H1 (cell line): ENCODE measurements around the gene MOB2. TPM values are rescaled to one million over a fixed set of nuclear protein-coding genes. Genes with fewer than 3 reads are reported as not detected.
"Not testable (repeated sequence)": the region's sequence is repeated elsewhere in the genome, so short reads cannot be mapped to it uniquely, and the experiment has no call there.

Source experiments
- CTCF ChIA-PET: fragments of 300-600 bp; sonication (Branson Sonifier 250); formaldehyde crosslinking; loops from one replicate; lab custom pipeline; 2021; ENCODE audit not compliant: partially characterized antibody; lab: Charles Lee
- POLR2A ChIA-PET: fragments of 300-600 bp; sonication (Branson Sonifier 250); formaldehyde crosslinking; loops from one replicate; lab custom pipeline; 2021; ENCODE audit warnings: inconsistent platforms; ENCODE audit not compliant: partially characterized antibody; lab: Charles Lee
- DNase-seq, 2 experiments: peaks; one replicate each; pipeline versions ENCODE4 v3.0.0 to v3.0.0-alpha.2; 2010 to 2022; ENCODE audit warnings: low spot score in 2 of 2, low read depth in 1 of 2, mixed read lengths in 1 of 2
- FAIRE-seq: peaks from 2 replicates; lab custom pipeline; 2011; peaks lifted over from hg19 to GRCh38; lab: Jason Lieb, UNC
- H2AFZ ChIP-seq: 2 replicates; pipeline ENCODE4 v1.8.1; 2012; ENCODE audit warnings: low read length, inconsistent platforms
- H2AK5ac ChIP-seq: 2 replicates; pipeline ENCODE4 v1.6.1; 2013; ENCODE audit warnings: low read depth, low read length
- H2BK120ac ChIP-seq: replicated peaks from 2 replicates; pipeline ENCODE3; 2013; ENCODE audit warnings: low read depth, low read length, inconsistent platforms
- H2BK12ac ChIP-seq: 2 replicates; pipeline ENCODE4 v1.6.1; 2013; ENCODE audit warnings: low read depth, low read length
- H2BK15ac ChIP-seq: 2 replicates; pipeline ENCODE4 v1.6.1; 2013; ENCODE audit warnings: low read length
- H2BK20ac ChIP-seq: 2 replicates; pipeline ENCODE4 v1.6.1; 2013; ENCODE audit warnings: low read length
- H2BK5ac ChIP-seq: 2 replicates; pipeline ENCODE4 v1.6.1; 2013; ENCODE audit warnings: low read depth, low read length
- H3K14ac ChIP-seq: 2 replicates; pipeline ENCODE4 v1.6.1; 2013; ENCODE audit warnings: inconsistent platforms; ENCODE audit not compliant: insufficient read length
- H3K18ac ChIP-seq: 2 replicates; pipeline ENCODE4 v1.6.1; 2013; ENCODE audit warnings: low read length; ENCODE audit errors: extremely low read depth
- H3K23ac ChIP-seq: 2 replicates; pipeline ENCODE4 v1.6.1; 2013; ENCODE audit warnings: inconsistent platforms; ENCODE audit not compliant: insufficient read length
- H3K23me2 ChIP-seq: 2 replicates; pipeline ENCODE4 v1.6.1; 2013; ENCODE audit warnings: low read depth, low read length
- H3K27ac ChIP-seq: 2 replicates; pipeline ENCODE4 v1.6.1; 2011; ENCODE audit warnings: low read depth, low read length, inconsistent platforms
- H3K27me3 ChIP-seq, 4 experiments: replicated peaks in 1 of 4; 1 replicate in 1 of 4; 2 replicates in 3 of 4; pipeline versions ENCODE4 v1.6.1 to v1.8.1; 2011 to 2013; ENCODE audit warnings: low read length in 3 of 4, mild to moderate bottlenecking in 3 of 4, inconsistent platforms in 2 of 4, mixed read lengths in 2 of 4, moderate library complexity in 1 of 4; ENCODE audit not compliant: control insufficient read depth in 3 of 4, insufficient read depth in 3 of 4; ENCODE audit errors: extremely low read depth in 1 of 4
- H3K36me3 ChIP-seq, 4 experiments: 2 replicates each; pipeline versions ENCODE4 v1.6.1 to v1.8.1; 2011 to 2013; ENCODE audit warnings: mild to moderate bottlenecking in 4 of 4, low read length in 3 of 4, moderate library complexity in 2 of 4, control low read depth in 1 of 4, inconsistent platforms in 1 of 4; ENCODE audit not compliant: insufficient read depth in 4 of 4, control insufficient read depth in 2 of 4
- H3K4ac ChIP-seq: replicated peaks from 2 replicates; pipeline ENCODE3; 2013; ENCODE audit warnings: low read length, low read depth, mixed read lengths, inconsistent platforms; ENCODE audit not compliant: insufficient read length
- H3K4me1 ChIP-seq, 4 experiments: replicated peaks in 1 of 4; 1 replicate in 1 of 4; 2 replicates in 3 of 4; pipeline versions ENCODE4 v1.6.1 to v1.8.1; 2011 to 2013; ENCODE audit warnings: low read length in 3 of 4, inconsistent platforms in 2 of 4, mixed read lengths in 1 of 4; ENCODE audit not compliant: insufficient read depth in 4 of 4, control insufficient read depth in 3 of 4
- H3K4me2 ChIP-seq, 2 experiments: 2 replicates each; pipeline versions ENCODE4 v1.6.1 to v1.8.1; 2011 to 2013; ENCODE audit warnings: low read depth in 2 of 2, low read length in 2 of 2, control low read depth in 1 of 2, inconsistent platforms in 1 of 2, mild to moderate bottlenecking in 1 of 2; ENCODE audit not compliant: insufficient read depth in 1 of 2
- H3K4me3 ChIP-seq, 4 experiments: fragments of 200-600, 300-600 bp in 1 of 4; sonication (generic), shearing (Covaris generic), sonication (Bioruptor Twin) in 1 of 4; 2 replicates each; pipeline versions ENCODE4 v1.5.1 to v1.8.1; 2011 to 2016; ENCODE audit warnings: low read length in 4 of 4, low read depth in 3 of 4, control low read depth in 2 of 4, inconsistent platforms in 2 of 4, mild to moderate bottlenecking in 2 of 4, mixed read lengths in 1 of 4, moderate library complexity in 1 of 4; ENCODE audit not compliant: insufficient read depth in 2 of 4; ENCODE audit errors: extremely low read depth in 1 of 4
- H3K56ac ChIP-seq: replicated peaks from 2 replicates; pipeline ENCODE3; 2013; ENCODE audit warnings: low read depth, mild to moderate bottlenecking, mixed read lengths, low read length, inconsistent platforms; ENCODE audit not compliant: insufficient read length
- H3K79me1 ChIP-seq: 2 replicates; pipeline ENCODE4 v1.6.1; 2013; ENCODE audit warnings: low read depth, low read length, control low read depth
- H3K79me2 ChIP-seq, 2 experiments: 2 replicates each; pipeline versions ENCODE4 v1.6.1 to v1.8.1; 2012 to 2013; ENCODE audit warnings: low read length in 2 of 2, mild to moderate bottlenecking in 2 of 2, inconsistent platforms in 1 of 2; ENCODE audit not compliant: insufficient read depth in 2 of 2, control insufficient read depth in 1 of 2
- H3K9ac ChIP-seq, 4 experiments: replicated peaks in 1 of 4; 1 replicate in 1 of 4; 2 replicates in 3 of 4; pipeline versions ENCODE4 v1.6.1 to v1.8.1; 2011 to 2013; ENCODE audit warnings: low read depth in 3 of 4, low read length in 3 of 4, control low read depth in 2 of 4, mild to moderate bottlenecking in 2 of 4, moderate library complexity in 2 of 4, inconsistent platforms in 1 of 4; ENCODE audit errors: extremely low read depth in 1 of 4
- H3K9me3 ChIP-seq, 2 experiments: 2 replicates each; pipeline versions ENCODE4 v1.6.1 to v1.8.1; 2012 to 2013; ENCODE audit warnings: mild to moderate bottlenecking in 2 of 2, moderate library complexity in 2 of 2, control low read depth in 1 of 2, inconsistent platforms in 1 of 2, low read depth in 1 of 2, low read length in 1 of 2, mixed read lengths in 1 of 2; ENCODE audit not compliant: insufficient read depth in 2 of 2
- H4K20me1 ChIP-seq, 2 experiments: replicated peaks in 1 of 2; 2 replicates each; pipeline versions ENCODE3 to v1.8.1; 2011 to 2013; ENCODE audit warnings: inconsistent platforms in 2 of 2, low read length in 2 of 2, mild to moderate bottlenecking in 1 of 2; ENCODE audit not compliant: insufficient read depth in 2 of 2, control insufficient read depth in 1 of 2
- H4K5ac ChIP-seq: 2 replicates; pipeline ENCODE4 v1.6.1; 2013; ENCODE audit warnings: low read length, low read depth, mixed read lengths, inconsistent platforms; ENCODE audit not compliant: insufficient read length
- H4K8ac ChIP-seq: 2 replicates; pipeline ENCODE4 v1.8.0; 2013; ENCODE audit warnings: mild to moderate bottlenecking, moderate library complexity, low read length, inconsistent platforms; ENCODE audit not compliant: insufficient read depth; ENCODE audit errors: extremely low read depth
- H4K91ac ChIP-seq: replicated peaks from 2 replicates; pipeline ENCODE3; 2013; ENCODE audit warnings: low read length, mixed read lengths, inconsistent platforms; ENCODE audit not compliant: insufficient read length
- WGBS, 2 experiments: shearing (Covaris generic) in 1 of 2; methylation state at CpG; one replicate each; pipeline versions ENCODE4 v1.1.6 to v1.1.7; 2013 to 2015; ENCODE audit warnings: low lambda C conversion rate in 2 of 2, mixed read lengths in 2 of 2, inconsistent platforms in 1 of 2, low coverage in 1 of 2, missing lambda C conversion rate in 1 of 2; ENCODE audit not compliant: insufficient replicate concordance in 2 of 2, insufficient coverage in 1 of 2, insufficient read length in 1 of 2; ENCODE audit errors: extremely low coverage in 1 of 2, missing lambda C conversion rate in 1 of 2; 5-methylcytosine and 5-hydroxymethylcytosine counted together
- polyA plus RNA-seq, 7 experiments: library from polyadenylated mRNA; depleted of rRNA in 3 of 7; stranded (reverse) in 5 of 7; unstranded in 2 of 7; fragments of >200 nt in 5 of 7; fragments of 200-250 nt in 2 of 7; gene quantifications; 1 replicate in 5 of 7; 2 replicates in 1 of 7; 4 replicates in 1 of 7; pipeline versions ENCODE4 v1.2.1 to v1.2.3, GENCODE V29; 2011 to 2013; ENCODE audit warnings: missing spikeins in 2 of 7, mixed read lengths in 2 of 7
- total RNA-seq: library from RNA; stranded (reverse); fragmentation: NEBNext Ultra II Directional; extraction: Animal tissue kit (Norgen Biotek cat#: 25700); gene quantifications from 2 replicates; pipeline ENCODE4 v1.2.1, GENCODE V29; 2021

The MOB2 gene
- total and polyA plus RNA-seq, 2 of the 8 experiments (the other 6 are each of a cell fraction or from before 2014, with no cell fraction given): 18.6 to 28.2 TPM

DNA sequence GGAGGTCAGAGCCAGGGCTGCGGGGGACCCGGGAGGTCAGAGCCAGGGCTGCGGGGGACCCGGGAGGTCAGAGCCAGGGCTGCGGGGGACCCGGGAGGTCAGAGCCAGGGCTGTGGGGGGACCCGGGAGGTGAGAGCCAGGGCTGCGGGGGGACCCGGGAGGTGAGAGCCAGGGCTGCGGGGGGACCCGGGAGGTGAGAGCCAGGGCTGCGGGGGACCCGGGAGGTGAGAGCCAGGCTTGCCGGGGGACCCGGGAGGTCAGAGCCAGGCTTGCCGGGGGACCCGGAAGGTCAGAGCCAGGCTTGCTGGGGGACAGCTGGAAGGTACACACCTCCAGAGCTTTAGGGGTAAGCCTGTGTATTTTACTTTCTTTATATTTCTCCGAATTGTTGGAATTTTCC, 23.8 kb upstream of the MOB2 start:
- Histone ChIP-seq H3K79me2 (peaks cover 0 to 24% of the 10 kb centered on the region in 2 experiments; a peak in 1 of 4 replicates), H4K20me1 (peaks cover 2 to 18% of the 10 kb centered on the region in 2 experiments)
- not testable (repeated sequence) for H3K4ac ChIP-seq

More for the DNA sequence above, 23.8 kb upstream of the MOB2 start:
- H3K27ac ChIP-seq, H2BK120ac ChIP-seq, H2BK12ac ChIP-seq, H4K5ac ChIP-seq, H3K18ac ChIP-seq, H2BK15ac ChIP-seq, H3K36me3 ChIP-seq, H3K14ac ChIP-seq, H3K4me3 ChIP-seq, H3K9ac ChIP-seq, H3K27me3 ChIP-seq, H3K9me3 ChIP-seq, H2BK5ac ChIP-seq, H2AFZ ChIP-seq, POLR2A ChIA-PET, H4K91ac ChIP-seq, H3K4me2 ChIP-seq, H4K8ac ChIP-seq, DNase-seq, H3K56ac ChIP-seq, H3K23ac ChIP-seq, H2BK20ac ChIP-seq, H3K23me2 ChIP-seq, FAIRE-seq, H2AK5ac ChIP-seq: not testable (repeated sequence)
- 89% methylated on average over 1 of the region's 18 CpGs; no CpG with 5 or more reads in 1 of the 2 experiments for WGBS, 2 experiments
- CTCF ChIA-PET: interaction anchor here (1.0 kb wide), 1 partner anchor 26 kb away, joined by 3 read pairs; no protein-coding TSS in a partner anchor
- Histone ChIP-seq H3K4me1 (peaks cover 0 to 21% (median 15%) of the 10 kb centered on the region in 4 experiments; a peak in 6 of 7 replicates), H3K79me1 (peaks cover 22% of the 10 kb centered on the region)
